Skeletal muscle satellite cell (primary cell): ENCODE data around the gene TACC2.

Experiments used
- H3K27me3 ChIP-seq: 2 replicates; pipeline ENCODE4 v1.7.0; 2013; ENCODE audit warnings: low read length; ENCODE audit not compliant: control insufficient read depth, insufficient read depth
- H3K36me3 ChIP-seq: 2 replicates; pipeline ENCODE4 v1.7.0; 2013; ENCODE audit warnings: mild to moderate bottlenecking, control low read depth, low read length; ENCODE audit not compliant: insufficient read depth
- H3K4me1 ChIP-seq: 2 replicates; pipeline ENCODE4 v1.7.0; 2013; ENCODE audit warnings: low read length; ENCODE audit not compliant: control insufficient read depth, insufficient read depth
- H3K4me2 ChIP-seq: 2 replicates; pipeline ENCODE4 v1.7.0; 2013; ENCODE audit warnings: mild to moderate bottlenecking, low read length
- H3K4me3 ChIP-seq: 2 replicates; pipeline ENCODE4 v1.7.0; 2013; ENCODE audit warnings: low read length
- H3K9ac ChIP-seq: 2 replicates; pipeline ENCODE4 v1.7.0; 2013; ENCODE audit warnings: mild to moderate bottlenecking, low read depth, low read length, moderate library complexity
- H3K9me3 ChIP-seq: replicated peaks from 2 replicates; pipeline ENCODE4 v1.7.0; 2013; ENCODE audit warnings: mild to moderate bottlenecking, control low read depth, low read length

TACC2 gene

DNA sequence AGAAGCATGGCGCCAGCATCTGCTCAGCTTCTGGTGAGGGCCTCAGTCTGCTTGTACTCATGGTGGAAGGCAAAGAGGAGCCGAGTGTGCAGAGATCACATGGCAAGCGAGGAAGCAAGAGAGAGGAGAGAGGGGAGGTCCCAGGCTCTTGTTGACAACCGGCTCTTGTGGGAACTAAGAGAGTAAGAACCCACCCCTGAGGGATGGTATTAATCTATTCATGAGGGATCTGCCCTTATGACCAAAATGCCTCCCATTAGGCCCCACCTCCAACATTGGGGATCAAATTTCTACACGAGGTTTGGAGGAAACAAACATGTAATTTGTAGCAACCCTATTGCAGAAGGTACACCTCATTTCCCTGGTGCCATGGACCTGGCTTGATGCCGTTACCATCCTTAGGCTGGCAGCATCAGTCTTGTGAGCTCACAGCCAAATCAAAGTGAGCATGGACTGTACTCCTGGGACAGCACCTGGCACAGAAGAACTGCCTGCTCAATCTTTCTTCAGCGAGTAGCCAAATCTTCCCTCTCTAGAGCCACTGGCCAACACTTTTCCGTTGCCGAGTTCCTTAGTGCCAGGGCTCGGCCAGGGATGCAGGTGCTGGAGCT, 288.7 kb downstream of the TACC2 start:
- Histone ChIP-seq H3K9ac (no peak overlapping the region), H3K9me3 (no peaks in the 10 kb centered on the region), H3K27me3 (no peaks in the 10 kb centered on the region), H3K4me2 (no peak overlapping the region), H3K4me1 (peaks cover 19% of the 10 kb centered on the region), H3K36me3 (no peaks in the 10 kb centered on the region), H3K4me3 (no peak overlapping the region)

GRCh38 chr10:122279725-122280141, 290.8 kb downstream of the TACC2 start:
- H3K36me3 ChIP-seq: no peaks in the 10 kb centered on the region
- H3K27me3 ChIP-seq: no peaks in the 10 kb centered on the region
- no peak overlapping the region for H3K9ac ChIP-seq
- no peaks in the 10 kb centered on the region for H3K9me3 ChIP-seq
- H3K4me2 ChIP-seq: no peak overlapping the region
- no peak overlapping the region for H3K4me3 ChIP-seq
- peaks cover 19% of the 10 kb centered on the region for H3K4me1 ChIP-seq

DNA sequence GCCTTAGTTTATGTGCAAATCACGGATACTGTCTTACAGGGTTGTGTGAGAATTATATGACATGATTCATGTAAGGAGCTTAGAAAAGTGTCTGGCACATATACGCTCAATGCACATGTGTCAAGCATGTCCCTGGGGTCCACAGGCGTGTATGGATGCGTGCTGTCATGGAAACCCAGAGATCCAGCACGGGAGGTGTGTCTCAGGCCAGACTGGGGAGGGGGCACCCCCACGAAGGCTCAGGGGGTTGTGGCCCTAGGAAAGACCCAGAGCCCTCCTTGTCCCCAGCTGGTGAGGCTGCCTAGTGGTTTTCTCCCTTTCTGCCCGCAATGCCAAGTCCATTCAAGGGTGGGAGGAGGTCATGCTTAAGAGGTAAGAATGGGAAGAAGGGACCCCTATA, 291.2 kb downstream of the TACC2 start:
- Histone ChIP-seq H3K27me3 (no peaks in the 10 kb centered on the region), H3K9me3 (no peaks in the 10 kb centered on the region), H3K9ac (no peak overlapping the region), H3K4me1 (peaks cover 19% of the 10 kb centered on the region), H3K36me3 (no peaks in the 10 kb centered on the region), H3K4me2 (no peak overlapping the region), H3K4me3 (no peak overlapping the region)

- Histone ChIP-seq H3K36me3 (no peaks in the 10 kb centered on the region), H3K4me2 (no peak overlapping the region), H3K27me3 (no peaks in the 10 kb centered on the region), H3K4me1 (peaks cover 19% of the 10 kb centered on the region), H3K9ac (no peak overlapping the region), H3K4me3 (no peak overlapping the region), H3K9me3 (no peaks in the 10 kb centered on the region)
These were observed 292.2 kb downstream of the TACC2 start for GRCh38 chr10:122281018-122281626.

DNA sequence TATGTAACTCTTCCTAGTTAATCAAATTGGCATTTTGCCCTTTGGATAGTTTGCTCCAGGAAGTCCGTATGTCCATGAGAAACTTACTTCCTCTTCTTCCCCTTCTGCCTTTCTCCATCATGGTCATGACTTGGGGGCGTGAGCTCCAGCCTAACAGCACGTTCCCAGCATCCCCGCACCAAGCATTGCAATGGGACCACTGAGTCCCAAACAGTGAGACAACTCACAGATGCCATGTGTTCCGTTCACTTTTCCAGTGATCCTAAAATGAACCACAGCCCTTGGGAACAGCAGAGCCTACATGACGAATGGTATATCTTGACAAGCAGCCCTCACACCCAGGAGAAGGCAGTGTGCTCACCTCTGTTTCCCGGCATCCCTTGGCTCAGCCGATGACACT, 292.8 kb downstream of the TACC2 start:
- peaks cover 21% of the 10 kb centered on the region for H3K4me1 ChIP-seq
- peak overlapping the region; percentile 40 for H3K4me3 ChIP-seq
- H3K27me3 ChIP-seq: no peaks in the 10 kb centered on the region
- H3K36me3 ChIP-seq: no peaks in the 10 kb centered on the region
- no peak overlapping the region for H3K9ac ChIP-seq
- H3K9me3 ChIP-seq: no peaks in the 10 kb centered on the region
- peak overlapping the region; percentile 62 for H3K4me2 ChIP-seq

- H3K4me2 ChIP-seq: peak overlapping the region; percentile 62
- no peak overlapping the region for H3K9ac ChIP-seq
- H3K4me3 ChIP-seq: peak overlapping the region; percentile 40
- no peaks in the 10 kb centered on the region for H3K9me3 ChIP-seq
- no peaks in the 10 kb centered on the region for H3K36me3 ChIP-seq
- H3K4me1 ChIP-seq: peaks cover 23% of the 10 kb centered on the region
- no peaks in the 10 kb centered on the region for H3K27me3 ChIP-seq
These were observed 293.3 kb downstream of the TACC2 start for GRCh38 chr10:122282253-122282671.

GRCh38 chr10:122282909-122283308, 293.9 kb downstream of the TACC2 start:
- H3K27me3 ChIP-seq: no peaks in the 10 kb centered on the region
- H3K4me1 ChIP-seq: peaks cover 26% of the 10 kb centered on the region
- H3K9me3 ChIP-seq: no peaks in the 10 kb centered on the region
- H3K4me3 ChIP-seq: no peak overlapping the region
- no peak overlapping the region for H3K9ac ChIP-seq
- H3K36me3 ChIP-seq: no peaks in the 10 kb centered on the region
- H3K4me2 ChIP-seq: no peak overlapping the region

GRCh38 chr10:122285506-122286444, 296.8 kb downstream of the TACC2 start:
- Histone ChIP-seq H3K4me3 (no peak overlapping the region), H3K4me1 (peaks cover 26% of the 10 kb centered on the region), H3K4me2 (no peak overlapping the region), H3K9ac (no peak overlapping the region), H3K27me3 (no peaks in the 10 kb centered on the region), H3K9me3 (no peaks in the 10 kb centered on the region), H3K36me3 (no peaks in the 10 kb centered on the region)

DNA sequence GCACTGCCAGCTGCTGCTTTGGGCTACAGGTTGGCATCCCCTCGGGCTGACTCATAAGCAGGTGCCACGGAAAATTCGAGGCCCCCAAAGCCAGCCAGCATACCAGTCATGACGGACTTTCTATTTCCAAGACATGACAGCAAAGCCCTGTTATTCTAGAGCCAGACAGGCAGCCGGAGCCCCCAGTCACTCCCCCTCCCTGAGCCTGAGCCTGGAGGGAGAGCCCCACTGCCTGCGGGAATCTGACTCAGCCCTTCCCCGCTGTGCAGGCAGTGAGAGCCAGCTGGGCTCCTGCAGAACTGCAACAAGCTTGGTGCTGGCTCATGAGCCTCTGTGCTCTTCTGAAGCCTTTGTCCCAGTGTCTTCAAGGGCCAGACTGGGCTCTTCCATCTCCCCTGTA, 297.9 kb downstream of the TACC2 start:
- H3K4me2 ChIP-seq: peak overlapping the region; percentile 32
- H3K27me3 ChIP-seq: no peaks in the 10 kb centered on the region
- peaks cover 18% of the 10 kb centered on the region for H3K4me1 ChIP-seq
- no peaks in the 10 kb centered on the region for H3K36me3 ChIP-seq
- no peak overlapping the region for H3K4me3 ChIP-seq
- H3K9ac ChIP-seq: no peak overlapping the region
- H3K9me3 ChIP-seq: no peaks in the 10 kb centered on the region

- Histone ChIP-seq H3K4me3 (no peak overlapping the region), H3K27me3 (peaks cover 3% of the 10 kb centered on the region), H3K4me1 (peaks cover 11% of the 10 kb centered on the region), H3K36me3 (no peaks in the 10 kb centered on the region), H3K9me3 (no peaks in the 10 kb centered on the region), H3K4me2 (peak overlapping the region; percentile 32), H3K9ac (no peak overlapping the region)
These were observed 298.6 kb downstream of the TACC2 start for GRCh38 chr10:122287570-122287969.

GRCh38 chr10:122288262-122288661, 299.3 kb downstream of the TACC2 start:
- Histone ChIP-seq H3K9me3 (no peaks in the 10 kb centered on the region), H3K27me3 (peaks cover 3% of the 10 kb centered on the region), H3K4me2 (no peak overlapping the region), H3K4me1 (peaks cover 10% of the 10 kb centered on the region), H3K36me3 (no peaks in the 10 kb centered on the region), H3K9ac (no peak overlapping the region), H3K4me3 (no peak overlapping the region)
